ENCODE data around the gene ANKMY2. TPM values are rescaled to one million over a fixed set of nuclear protein-coding genes. Genes with fewer than 3 reads are reported as not detected.

The ANKMY2 gene
- total and polyA plus RNA-seq, 8 donors: 3.9 to 11.4 (median 8.2) TPM

- peak; percentile 86 to 93 (median 90) for ATAC-seq
- peaks cover 0 to 6% (median 0%) of the 10 kb centered on the region in 3 donors for H3K4me1 ChIP-seq
- peak overlapping the region in 2 of 4 donors; percentile 3 to 30 for H3K4me3 ChIP-seq
- DNase-seq: peak in 2 of 6 donors; percentile 28 to 49
- no peak overlapping the region for H3K27ac ChIP-seq
- H3K36me3 ChIP-seq: no peaks in the 10 kb centered on the region
- H3K27me3 ChIP-seq: no peaks in the 10 kb centered on the region
- TF ChIP-seq CTCF (IDR thresholded peaks at IDR 0.05): no peak
- intact Hi-C loops (cut with DNase I): no loop called here
- no peaks in the 10 kb centered on the region for H3K9me3 ChIP-seq
- no peak for FAIRE-seq
- WGBS, 2 donors: 45% methylated on average over 6 of the region's 6 CpGs
Measured at GRCh38 chr7:16587790-16588189, 57.8 kb downstream of the ANKMY2 start.

GRCh38 chr7:16587129-16587528 lies 58.4 kb downstream of the ANKMY2 start:
- no peak overlapping the region for H3K4me3 ChIP-seq
- TF ChIP-seq CTCF (IDR thresholded peaks at IDR 0.05): no peak
- H3K27me3 ChIP-seq: no peaks in the 10 kb centered on the region
- H3K9me3 ChIP-seq: no peaks in the 10 kb centered on the region
- H3K4me1 ChIP-seq: peaks cover 0 to 6% (median 0%) of the 10 kb centered on the region in 3 donors
- DNase-seq (no peak), ATAC-seq (no peak), FAIRE-seq (no peak)
- intact Hi-C loops (cut with DNase I): no loop called here
- no peak overlapping the region for H3K27ac ChIP-seq
- no peaks in the 10 kb centered on the region for H3K36me3 ChIP-seq
- WGBS, 2 donors: 84 to 91% methylated on average over 3 of the region's 3 CpGs

- FAIRE-seq: no peak
- WGBS, 2 donors: 86 to 90% methylated on average over 42 of the region's 42 CpGs
- H3K4me3 ChIP-seq: no peak overlapping the region
Measured at GRCh38 chr7:16586081-16586874, 59.3 kb downstream of the ANKMY2 start.

GRCh38 chr7:16585540-16585939 lies 60.0 kb downstream of the ANKMY2 start:
- Histone ChIP-seq H3K27ac (no peak overlapping the region), H3K4me3 (no peak overlapping the region), H3K27me3 (no peaks in the 10 kb centered on the region), H3K4me1 (peaks cover 0 to 6% (median 0%) of the 10 kb centered on the region in 3 donors), H3K9me3 (no peaks in the 10 kb centered on the region), H3K36me3 (no peaks in the 10 kb centered on the region)
- DNase-seq: no peak
- intact Hi-C loops (cut with DNase I): no loop called here
- no peak for TF ChIP-seq CTCF (IDR thresholded peaks at IDR 0.05)
- FAIRE-seq: no peak
- WGBS, 2 donors: 95 to 96% methylated on average over 17 of the region's 17 CpGs
- no peak for ATAC-seq

More at GRCh38 chr7:16586081-16586874, 59.3 kb downstream of the ANKMY2 start:
- Histone ChIP-seq H3K27me3 (no peaks in the 10 kb centered on the region), H3K4me1 (peaks cover 0 to 6% (median 0%) of the 10 kb centered on the region in 3 donors), H3K27ac (no peak overlapping the region), H3K9me3 (no peaks in the 10 kb centered on the region), H3K36me3 (no peaks in the 10 kb centered on the region)
- ATAC-seq (no peak), DNase-seq (no peak)
- TF ChIP-seq CTCF (IDR thresholded peaks at IDR 0.05): no peak
- intact Hi-C loops (cut with DNase I): no loop called here

GRCh38 chr7:16583834-16584233 lies 61.7 kb downstream of the ANKMY2 start:
- no peak overlapping the region for H3K27ac ChIP-seq
- DNase-seq (peak in 1 of 6 donors; percentile 75), FAIRE-seq (no peak), ATAC-seq (no peak)
- H3K36me3 ChIP-seq: no peaks in the 10 kb centered on the region
- no peaks in the 10 kb centered on the region for H3K9me3 ChIP-seq
- no peaks in the 10 kb centered on the region for H3K27me3 ChIP-seq
- TF ChIP-seq CTCF (IDR thresholded peaks at IDR 0.05): no peak
- intact Hi-C loops (cut with DNase I): no loop called here
- WGBS, 2 donors: 95 to 97% methylated on average over 7 of the region's 7 CpGs
- no peaks in the 10 kb centered on the region for H3K4me1 ChIP-seq
- no peak overlapping the region for H3K4me3 ChIP-seq
